Urinary bladder (tissue), 4 donors: ENCODE measurements around the gene ANKRD65. TPM values are rescaled to one million over a fixed set of nuclear protein-coding genes. Genes with fewer than 3 reads are reported as not detected.
"Not testable (repeated sequence)": the region's sequence is repeated elsewhere in the genome, so short reads cannot be mapped to it uniquely, and the experiment has no call there.

Experiments
- DNase-seq: peaks from one replicate; pipeline ENCODE4 v3.0.0-alpha.2; 2015; ENCODE audit errors: extremely low spot score
- H3K27ac ChIP-seq: one replicate; pipeline ENCODE4 v1.5.1; 2013; ENCODE audit warnings: low read depth, mild to moderate bottlenecking, moderate library complexity
- H3K36me3 ChIP-seq: one replicate; pipeline ENCODE4 v1.6.1; 2013; ENCODE audit warnings: mild to moderate bottlenecking, moderate library complexity; ENCODE audit not compliant: insufficient read depth
- H3K4me1 ChIP-seq: one replicate; pipeline ENCODE4 v1.6.1; 2013; ENCODE audit warnings: mild to moderate bottlenecking, moderate library complexity; ENCODE audit not compliant: insufficient read depth
- H3K4me3 ChIP-seq: one replicate; pipeline ENCODE4 v1.5.1; 2013; ENCODE audit warnings: low read depth, low read length
- WGBS: extraction: QIAGEN DNeasy Blood & Tissue Kit; methylation state at CpG from one replicate; pipeline ENCODE4 v1.1.7; 2013; 5-methylcytosine and 5-hydroxymethylcytosine counted together
- polyA plus RNA-seq: library from polyadenylated mRNA; stranded (reverse); fragments of 200-250 nt; gene quantifications from one replicate; pipeline ENCODE4 v1.2.3, GENCODE V29; 2013
- total RNA-seq: library from RNA; depleted of rRNA; stranded (reverse); fragments of >200 nt; gene quantifications from one replicate; pipeline ENCODE4 v1.2.3, GENCODE V29; 2014
- donor health status: healthy with polysubstance abuse.
- donor health status: healthy.

ANKRD65 gene
- total and polyA plus RNA-seq, 2 donors = 5.8 to 17.7 TPM

GRCh38 chr1:1422465-1423244 is 1.6 kb upstream of the ANKRD65 start:
- H3K36me3 ChIP-seq = no peaks in the 10 kb centered on the region
- peak overlapping the region; percentile 45 for H3K27ac ChIP-seq
- no peaks in the 10 kb centered on the region for H3K4me1 ChIP-seq
- WGBS = 44% methylated on average over 29 of the region's 29 CpGs
- no peak for DNase-seq
- H3K4me3 ChIP-seq = no peak overlapping the region

- DNase-seq = no peak
- Histone ChIP-seq H3K36me3 (no peaks in the 10 kb centered on the region), H3K4me3 (no peak overlapping the region), H3K4me1 (no peaks in the 10 kb centered on the region), H3K27ac (no peak overlapping the region)
- 75% methylated on average over 7 of the region's 7 CpGs for WGBS
Measured at GRCh38 chr1:1421907-1422464, 910 bp upstream of the ANKRD65 start.

GRCh38 chr1:1420654-1421141 is 378 bp downstream of the ANKRD65 start:
- DNase-seq = no peak
- 74% methylated on average over 12 of the region's 12 CpGs for WGBS
- Histone ChIP-seq H3K4me3 (peak overlapping the region; percentile 69), H3K4me1 (no peaks in the 10 kb centered on the region), H3K36me3 (no peaks in the 10 kb centered on the region), H3K27ac (no peak overlapping the region)

DNA sequence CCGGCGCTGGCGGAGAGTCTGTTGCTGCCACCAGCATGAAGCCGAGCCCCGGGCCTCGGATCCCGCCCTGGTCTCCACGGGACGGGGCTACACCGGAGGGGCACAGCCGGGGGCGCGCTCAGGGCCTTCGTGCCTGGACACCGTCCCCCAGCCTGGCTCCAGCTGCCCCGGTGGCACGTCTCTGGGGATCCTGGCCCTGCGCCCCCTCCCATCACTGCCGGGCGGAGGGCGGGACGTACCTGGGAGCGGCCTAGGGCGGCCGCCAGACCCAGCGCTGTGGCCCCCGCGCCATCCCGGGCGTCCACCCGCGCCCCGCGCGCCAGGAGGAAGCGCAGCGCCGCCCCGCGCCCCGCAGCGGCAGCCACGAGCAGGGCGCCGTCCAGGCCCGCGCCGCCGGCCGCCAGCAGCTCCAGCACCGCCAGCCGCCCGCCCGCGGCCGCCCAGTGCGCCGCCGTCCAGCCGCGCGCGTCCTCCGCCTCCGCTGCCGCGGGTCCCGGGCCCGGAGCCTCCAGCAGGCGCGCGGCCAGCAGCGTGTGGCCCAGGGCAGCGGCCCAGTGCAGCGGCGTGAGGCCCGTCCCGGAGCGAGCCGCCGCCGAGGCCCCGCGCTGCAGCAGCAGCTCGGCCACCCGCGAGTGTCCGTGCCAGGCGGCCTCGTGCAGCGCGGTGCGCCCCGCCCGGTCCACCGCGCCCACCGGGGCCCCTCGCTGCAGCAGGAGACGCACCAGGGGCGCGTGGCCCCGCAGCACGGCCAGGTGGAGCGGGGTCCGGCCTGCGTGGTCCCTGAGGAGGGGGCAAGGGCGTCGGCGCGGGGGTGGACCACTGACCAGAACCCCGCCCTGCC is 1.0 kb downstream of the ANKRD65 start:
- 12% methylated on average over 112 of the region's 112 CpGs for WGBS
- Histone ChIP-seq H3K36me3 (no peaks in the 10 kb centered on the region), H3K27ac (peak overlapping the region; percentile 42), H3K4me1 (no peaks in the 10 kb centered on the region), H3K4me3 (peak overlapping the region; percentile 69)
- DNase-seq = no peak

- no peak for DNase-seq
- no peaks in the 10 kb centered on the region for H3K4me1 ChIP-seq
- H3K27ac ChIP-seq = peak overlapping the region; percentile 42
- no peaks in the 10 kb centered on the region for H3K36me3 ChIP-seq
- 84% methylated on average over 21 of the region's 21 CpGs for WGBS
- peak overlapping the region; percentile 69 for H3K4me3 ChIP-seq
Measured at GRCh38 chr1:1419363-1419812, 1.7 kb downstream of the ANKRD65 start.

DNA sequence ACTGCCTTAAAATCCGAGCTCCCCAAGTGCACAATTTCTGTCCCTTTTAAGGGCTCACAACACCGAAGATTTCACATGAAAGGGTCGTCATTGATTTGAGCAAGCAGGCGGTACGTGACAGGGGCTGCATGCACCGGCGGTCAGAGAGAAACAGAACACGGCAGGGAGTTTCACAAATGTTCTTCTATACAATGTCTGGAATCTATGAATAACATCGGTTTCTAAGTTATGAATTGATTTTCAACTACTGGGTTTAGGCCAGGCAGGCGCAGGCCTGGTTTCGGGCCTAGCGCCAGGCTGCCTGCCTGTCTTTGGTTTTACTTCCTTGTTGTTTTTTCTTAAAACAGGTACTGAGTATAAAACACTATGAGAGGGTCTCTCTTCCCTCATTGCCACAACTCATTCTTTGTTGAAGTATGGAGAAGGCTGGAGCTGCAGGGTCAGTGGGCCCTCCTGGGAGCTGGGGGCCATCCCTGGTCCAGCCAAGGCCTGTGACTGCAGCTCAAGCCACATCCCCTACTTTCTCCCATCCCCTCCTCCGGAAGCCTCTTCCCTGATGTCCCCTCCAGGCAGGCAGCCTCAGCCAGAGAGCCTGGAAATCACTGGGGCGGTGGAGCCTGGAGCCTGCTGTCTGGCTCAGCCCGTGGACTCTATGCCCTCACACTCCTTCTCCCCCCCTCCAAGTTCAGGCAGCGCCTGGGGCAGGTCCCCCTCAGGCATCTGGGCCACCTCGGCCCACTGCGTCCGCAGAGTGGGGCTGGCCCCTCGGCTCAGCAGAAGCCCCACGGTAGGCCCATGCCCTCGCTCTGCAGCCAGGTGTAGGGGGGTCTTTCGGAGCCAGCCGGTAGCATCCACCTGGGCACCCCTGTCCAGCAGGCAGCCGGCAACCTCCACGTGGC is 2.4 kb downstream of the ANKRD65 start:
- no peak for DNase-seq

GRCh38 chr1:1417825-1418463 is 3.1 kb downstream of the ANKRD65 start:
- H3K27ac ChIP-seq, H3K4me1 ChIP-seq, DNase-seq, H3K4me3 ChIP-seq, H3K36me3 ChIP-seq: not testable (repeated sequence)
- 82% methylated on average over 25 of the region's 25 CpGs for WGBS

More for the DNA sequence above, 2.4 kb downstream of the ANKRD65 start:
- H3K27ac ChIP-seq = no peak overlapping the region
- no peaks in the 10 kb centered on the region for H3K4me1 ChIP-seq
- WGBS = 91% methylated on average over 26 of the region's 26 CpGs
- H3K36me3 ChIP-seq = no peaks in the 10 kb centered on the region
- no peak overlapping the region for H3K4me3 ChIP-seq

DNA sequence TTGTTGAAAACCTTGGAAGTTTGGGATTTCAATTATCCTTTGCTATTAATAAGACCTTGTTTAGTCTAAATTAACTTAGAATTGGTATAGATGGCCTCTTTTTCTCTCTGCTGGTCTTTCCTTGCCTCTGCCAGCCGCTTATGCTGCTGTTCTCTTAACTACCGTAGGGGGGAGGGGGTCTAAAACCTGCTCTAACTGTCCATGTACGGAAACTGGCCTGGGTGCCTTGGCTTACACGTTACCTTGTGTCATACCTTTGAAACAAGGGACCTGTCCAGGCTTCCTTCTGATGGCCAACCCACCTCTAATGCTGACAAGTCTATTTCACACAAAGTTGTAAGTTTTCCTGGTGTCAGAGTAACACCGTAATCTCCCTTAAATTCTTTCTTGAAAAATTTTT is 3.7 kb downstream of the ANKRD65 start:
- 73% methylated on average over 5 of the region's 5 CpGs for WGBS
- H3K4me1 ChIP-seq, H3K27ac ChIP-seq, H3K4me3 ChIP-seq, H3K36me3 ChIP-seq, DNase-seq: not testable (repeated sequence)

- WGBS = 72% methylated on average over 13 of the region's 13 CpGs
- no peak overlapping the region for H3K4me3 ChIP-seq
- H3K4me1 ChIP-seq = no peaks in the 10 kb centered on the region
- no peak for DNase-seq
- no peaks in the 10 kb centered on the region for H3K36me3 ChIP-seq
- H3K27ac ChIP-seq = no peak overlapping the region
Measured at GRCh38 chr1:1415751-1416150, 5.3 kb downstream of the ANKRD65 start.

GRCh38 chr1:1412311-1412902 is 8.7 kb downstream of the ANKRD65 start:
- H3K36me3 ChIP-seq, DNase-seq, H3K4me1 ChIP-seq, H3K4me3 ChIP-seq, H3K27ac ChIP-seq: not testable (repeated sequence)
- WGBS = 95% methylated on average over 11 of the region's 11 CpGs

DNA sequence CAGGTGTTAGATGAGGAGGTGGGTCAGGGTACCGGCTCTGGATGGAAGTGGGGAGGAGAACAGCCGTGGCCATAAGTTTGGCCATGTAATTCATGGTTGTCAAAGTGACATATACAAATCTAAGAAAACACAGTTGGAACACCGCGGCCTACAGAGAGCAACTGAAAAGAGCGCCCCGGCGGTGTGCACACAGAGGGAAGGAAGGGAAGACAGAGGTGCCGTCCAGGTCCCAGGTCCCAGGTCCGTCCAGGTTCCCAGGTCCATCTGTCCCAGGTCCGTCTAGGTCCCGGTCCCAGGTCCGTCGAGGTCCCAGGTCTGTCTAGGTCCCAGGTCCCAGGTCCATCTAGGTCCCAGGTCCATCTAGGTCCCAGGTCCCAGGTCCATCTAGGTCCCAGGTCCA is 9.4 kb downstream of the ANKRD65 start:
- no peak for DNase-seq
- Histone ChIP-seq H3K4me1 (no peaks in the 10 kb centered on the region), H3K36me3 (no peaks in the 10 kb centered on the region), H3K4me3 (no peak overlapping the region), H3K27ac (no peak overlapping the region)
- WGBS = 90% methylated on average over 13 of the region's 13 CpGs

DNA sequence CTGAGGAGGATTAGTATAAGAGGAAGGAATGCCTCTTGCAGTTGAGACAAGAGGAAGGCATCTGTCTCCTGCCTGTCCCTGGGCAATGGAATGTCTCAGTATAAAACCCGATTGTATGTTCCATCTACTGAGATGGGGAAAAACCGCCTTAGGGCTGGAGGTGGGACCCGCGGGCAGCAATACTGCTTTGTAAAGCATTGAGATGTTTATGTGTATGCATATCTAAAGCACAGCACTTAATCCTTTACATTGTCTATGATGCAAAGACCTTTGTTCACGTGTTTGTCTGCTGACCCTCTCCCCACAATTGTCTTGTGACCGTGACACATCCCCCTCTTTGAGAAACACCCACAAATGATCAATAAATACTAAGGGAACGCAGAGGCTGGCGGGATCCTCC is 10.8 kb downstream of the ANKRD65 start:
- H3K36me3 ChIP-seq, H3K4me3 ChIP-seq, H3K4me1 ChIP-seq, H3K27ac ChIP-seq, DNase-seq: not testable (repeated sequence)
- WGBS = 51% methylated on average over 8 of the region's 8 CpGs
